ENCODE data around the gene FOXP1.

FOXP1 gene

GRCh38 chr3:71583566-71584393, at the start of gene FOXP1:
TSS of gene FOXP1 (minus strand) at chr3:71583728. CDS start at chr3:71198381, 385,347 bp downstream.
- no peaks in the 10 kb centered on the region for H3K9me3 ChIP-seq (ENCODE audit: control insufficient read depth, low read length)
- no peaks in the 10 kb centered on the region for H3K36me3 ChIP-seq (ENCODE audit: control insufficient read depth, insufficient read depth, low read length)
- H3K9ac ChIP-seq (ENCODE audit: low read length): peak within 1 kb of the TSS; percentile 92
- H3K4me1 ChIP-seq (ENCODE audit: control insufficient read depth, insufficient read depth, low read length): peaks cover 9% of the 10 kb centered on the region
- no peaks in the 10 kb centered on the region for H3K27me3 ChIP-seq (ENCODE audit: control insufficient read depth, insufficient read depth, low read length)
- peak within 1 kb of the TSS; percentile 82 for H3K4me3 ChIP-seq (ENCODE audit: low read length)

- Histone ChIP-seq H3K27me3 (ENCODE audit: control insufficient read depth, insufficient read depth, low read length) (no peaks in the 10 kb centered on the region), H3K4me3 (ENCODE audit: low read length) (no peak overlapping the region), H3K4me1 (ENCODE audit: control insufficient read depth, insufficient read depth, low read length) (no peaks in the 10 kb centered on the region)
Observed at GRCh38 chr3:71629711-71630110, 46.2 kb upstream of the FOXP1 start.

GRCh38 chr3:71629289-71629688, 45.8 kb upstream of the FOXP1 start:
- Histone ChIP-seq H3K4me1 (ENCODE audit: control insufficient read depth, insufficient read depth, low read length) (no peaks in the 10 kb centered on the region), H3K9ac (ENCODE audit: low read length) (no peak overlapping the region), H3K9me3 (ENCODE audit: control insufficient read depth, low read length) (no peaks in the 10 kb centered on the region), H3K4me3 (ENCODE audit: low read length) (no peak overlapping the region), H3K36me3 (ENCODE audit: control insufficient read depth, insufficient read depth, low read length) (no peaks in the 10 kb centered on the region), H3K27me3 (ENCODE audit: control insufficient read depth, insufficient read depth, low read length) (no peaks in the 10 kb centered on the region)

More at GRCh38 chr3:71629711-71630110, 46.2 kb upstream of the FOXP1 start:
- H3K9ac ChIP-seq (ENCODE audit: low read length): no peak overlapping the region
- H3K9me3 ChIP-seq (ENCODE audit: control insufficient read depth, low read length): no peaks in the 10 kb centered on the region
- H3K36me3 ChIP-seq (ENCODE audit: control insufficient read depth, insufficient read depth, low read length): no peaks in the 10 kb centered on the region

GRCh38 chr3:71628522-71628921, 45.0 kb upstream of the FOXP1 start:
- H3K36me3 ChIP-seq (ENCODE audit: control insufficient read depth, insufficient read depth, low read length): no peaks in the 10 kb centered on the region
- no peaks in the 10 kb centered on the region for H3K4me1 ChIP-seq (ENCODE audit: control insufficient read depth, insufficient read depth, low read length)
- H3K9ac ChIP-seq (ENCODE audit: low read length): no peak overlapping the region
- no peak overlapping the region for H3K4me3 ChIP-seq (ENCODE audit: low read length)
- no peaks in the 10 kb centered on the region for H3K27me3 ChIP-seq (ENCODE audit: control insufficient read depth, insufficient read depth, low read length)
- H3K9me3 ChIP-seq (ENCODE audit: control insufficient read depth, low read length): no peaks in the 10 kb centered on the region

GRCh38 chr3:71625676-71626075, 42.1 kb upstream of the FOXP1 start:
- Histone ChIP-seq H3K27me3 (ENCODE audit: control insufficient read depth, insufficient read depth, low read length) (no peaks in the 10 kb centered on the region), H3K4me1 (ENCODE audit: control insufficient read depth, insufficient read depth, low read length) (no peaks in the 10 kb centered on the region), H3K9me3 (ENCODE audit: control insufficient read depth, low read length) (no peaks in the 10 kb centered on the region), H3K9ac (ENCODE audit: low read length) (no peak overlapping the region), H3K4me3 (ENCODE audit: low read length) (no peak overlapping the region), H3K36me3 (ENCODE audit: control insufficient read depth, insufficient read depth, low read length) (no peaks in the 10 kb centered on the region)

GRCh38 chr3:71621825-71622537, 38.5 kb upstream of the FOXP1 start:
- no peaks in the 10 kb centered on the region for H3K27me3 ChIP-seq (ENCODE audit: control insufficient read depth, insufficient read depth, low read length)
- H3K4me3 ChIP-seq (ENCODE audit: low read length): no peak overlapping the region
- no peaks in the 10 kb centered on the region for H3K4me1 ChIP-seq (ENCODE audit: control insufficient read depth, insufficient read depth, low read length)
- no peaks in the 10 kb centered on the region for H3K9me3 ChIP-seq (ENCODE audit: control insufficient read depth, low read length)
- H3K36me3 ChIP-seq (ENCODE audit: control insufficient read depth, insufficient read depth, low read length): no peaks in the 10 kb centered on the region
- H3K9ac ChIP-seq (ENCODE audit: low read length): no peak overlapping the region

- H3K36me3 ChIP-seq (ENCODE audit: control insufficient read depth, insufficient read depth, low read length): no peaks in the 10 kb centered on the region
- no peaks in the 10 kb centered on the region for H3K4me1 ChIP-seq (ENCODE audit: control insufficient read depth, insufficient read depth, low read length)
- H3K27me3 ChIP-seq (ENCODE audit: control insufficient read depth, insufficient read depth, low read length): no peaks in the 10 kb centered on the region
- no peaks in the 10 kb centered on the region for H3K9me3 ChIP-seq (ENCODE audit: control insufficient read depth, low read length)
- no peak overlapping the region for H3K4me3 ChIP-seq (ENCODE audit: low read length)
- no peak overlapping the region for H3K9ac ChIP-seq (ENCODE audit: low read length)
Observed at GRCh38 chr3:71618538-71618937, 35.0 kb upstream of the FOXP1 start.

GRCh38 chr3:71616571-71617021, 33.1 kb upstream of the FOXP1 start:
- Histone ChIP-seq H3K9me3 (ENCODE audit: control insufficient read depth, low read length) (no peaks in the 10 kb centered on the region), H3K4me1 (ENCODE audit: control insufficient read depth, insufficient read depth, low read length) (no peaks in the 10 kb centered on the region), H3K36me3 (ENCODE audit: control insufficient read depth, insufficient read depth, low read length) (no peaks in the 10 kb centered on the region), H3K27me3 (ENCODE audit: control insufficient read depth, insufficient read depth, low read length) (no peaks in the 10 kb centered on the region), H3K4me3 (ENCODE audit: low read length) (no peak overlapping the region), H3K9ac (ENCODE audit: low read length) (no peak overlapping the region)

- Histone ChIP-seq H3K27me3 (ENCODE audit: control insufficient read depth, insufficient read depth, low read length) (no peaks in the 10 kb centered on the region), H3K36me3 (ENCODE audit: control insufficient read depth, insufficient read depth, low read length) (no peaks in the 10 kb centered on the region), H3K9ac (ENCODE audit: low read length) (no peak overlapping the region), H3K4me3 (ENCODE audit: low read length) (no peak overlapping the region), H3K9me3 (ENCODE audit: control insufficient read depth, low read length) (no peaks in the 10 kb centered on the region), H3K4me1 (ENCODE audit: control insufficient read depth, insufficient read depth, low read length) (no peaks in the 10 kb centered on the region)
Observed at GRCh38 chr3:71614869-71615268, 31.3 kb upstream of the FOXP1 start.

- no peak overlapping the region for H3K4me3 ChIP-seq (ENCODE audit: low read length)
- H3K36me3 ChIP-seq (ENCODE audit: control insufficient read depth, insufficient read depth, low read length): no peaks in the 10 kb centered on the region
- no peaks in the 10 kb centered on the region for H3K4me1 ChIP-seq (ENCODE audit: control insufficient read depth, insufficient read depth, low read length)
- no peak overlapping the region for H3K9ac ChIP-seq (ENCODE audit: low read length)
- no peaks in the 10 kb centered on the region for H3K9me3 ChIP-seq (ENCODE audit: control insufficient read depth, low read length)
- H3K27me3 ChIP-seq (ENCODE audit: control insufficient read depth, insufficient read depth, low read length): no peaks in the 10 kb centered on the region
Observed at GRCh38 chr3:71614426-71614825, 30.9 kb upstream of the FOXP1 start.

GRCh38 chr3:71611099-71611498, 27.6 kb upstream of the FOXP1 start:
- no peaks in the 10 kb centered on the region for H3K9me3 ChIP-seq (ENCODE audit: control insufficient read depth, low read length)
- H3K4me1 ChIP-seq (ENCODE audit: control insufficient read depth, insufficient read depth, low read length): no peaks in the 10 kb centered on the region
- H3K27me3 ChIP-seq (ENCODE audit: control insufficient read depth, insufficient read depth, low read length): no peaks in the 10 kb centered on the region
- H3K9ac ChIP-seq (ENCODE audit: low read length): no peak overlapping the region
- no peaks in the 10 kb centered on the region for H3K36me3 ChIP-seq (ENCODE audit: control insufficient read depth, insufficient read depth, low read length)
- H3K4me3 ChIP-seq (ENCODE audit: low read length): no peak overlapping the region

GRCh38 chr3:71607364-71607763, 23.8 kb upstream of the FOXP1 start:
- Histone ChIP-seq H3K9ac (ENCODE audit: low read length) (no peak overlapping the region), H3K9me3 (ENCODE audit: control insufficient read depth, low read length) (no peaks in the 10 kb centered on the region), H3K4me3 (ENCODE audit: low read length) (no peak overlapping the region)

More at GRCh38 chr3:71607364-71607763, 23.8 kb upstream of the FOXP1 start:
- Histone ChIP-seq H3K27me3 (ENCODE audit: control insufficient read depth, insufficient read depth, low read length) (no peaks in the 10 kb centered on the region), H3K4me1 (ENCODE audit: control insufficient read depth, insufficient read depth, low read length) (no peaks in the 10 kb centered on the region), H3K36me3 (ENCODE audit: control insufficient read depth, insufficient read depth, low read length) (no peaks in the 10 kb centered on the region)
